ENCODE measurements around the gene KRTAP10-2.

GRCh38 chr21:44516342-44516741 lies 35.0 kb downstream of the KRTAP10-2 start:
- TF ChIP-seq, protein P1, sequence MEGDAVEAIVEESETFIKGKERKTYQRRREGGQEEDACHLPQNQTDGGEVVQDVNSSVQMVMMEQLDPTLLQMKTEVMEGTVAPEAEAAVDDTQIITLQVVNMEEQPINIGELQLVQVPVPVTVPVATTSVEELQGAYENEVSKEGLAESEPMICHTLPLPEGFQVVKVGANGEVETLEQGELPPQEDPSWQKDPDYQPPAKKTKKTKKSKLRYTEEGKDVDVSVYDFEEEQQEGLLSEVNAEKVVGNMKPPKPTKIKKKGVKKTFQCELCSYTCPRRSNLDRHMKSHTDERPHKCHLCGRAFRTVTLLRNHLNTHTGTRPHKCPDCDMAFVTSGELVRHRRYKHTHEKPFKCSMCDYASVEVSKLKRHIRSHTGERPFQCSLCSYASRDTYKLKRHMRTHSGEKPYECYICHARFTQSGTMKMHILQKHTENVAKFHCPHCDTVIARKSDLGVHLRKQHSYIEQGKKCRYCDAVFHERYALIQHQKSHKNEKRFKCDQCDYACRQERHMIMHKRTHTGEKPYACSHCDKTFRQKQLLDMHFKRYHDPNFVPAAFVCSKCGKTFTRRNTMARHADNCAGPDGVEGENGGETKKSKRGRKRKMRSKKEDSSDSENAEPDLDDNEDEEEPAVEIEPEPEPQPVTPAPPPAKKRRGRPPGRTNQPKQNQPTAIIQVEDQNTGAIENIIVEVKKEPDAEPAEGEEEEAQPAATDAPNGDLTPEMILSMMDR (IDR thresholded peaks at IDR 0.05) = no peak
- TF ChIP-seq POLR2A (IDR thresholded peaks at IDR 0.05) = no peak
